Activated T-helper 9 cell treated with anti-CD3 and anti-CD28 coated beads, Interleukin-2, amount 50 U/mL, for 16 hours (primary cell): ENCODE measurements around the gene NEO1.

ENCODE experiments used
- DNase-seq: peaks from one replicate; pipeline ENCODE4 v3.0.0-alpha.2; 2020; ENCODE audit warnings: low read depth

The NEO1 gene

DNA sequence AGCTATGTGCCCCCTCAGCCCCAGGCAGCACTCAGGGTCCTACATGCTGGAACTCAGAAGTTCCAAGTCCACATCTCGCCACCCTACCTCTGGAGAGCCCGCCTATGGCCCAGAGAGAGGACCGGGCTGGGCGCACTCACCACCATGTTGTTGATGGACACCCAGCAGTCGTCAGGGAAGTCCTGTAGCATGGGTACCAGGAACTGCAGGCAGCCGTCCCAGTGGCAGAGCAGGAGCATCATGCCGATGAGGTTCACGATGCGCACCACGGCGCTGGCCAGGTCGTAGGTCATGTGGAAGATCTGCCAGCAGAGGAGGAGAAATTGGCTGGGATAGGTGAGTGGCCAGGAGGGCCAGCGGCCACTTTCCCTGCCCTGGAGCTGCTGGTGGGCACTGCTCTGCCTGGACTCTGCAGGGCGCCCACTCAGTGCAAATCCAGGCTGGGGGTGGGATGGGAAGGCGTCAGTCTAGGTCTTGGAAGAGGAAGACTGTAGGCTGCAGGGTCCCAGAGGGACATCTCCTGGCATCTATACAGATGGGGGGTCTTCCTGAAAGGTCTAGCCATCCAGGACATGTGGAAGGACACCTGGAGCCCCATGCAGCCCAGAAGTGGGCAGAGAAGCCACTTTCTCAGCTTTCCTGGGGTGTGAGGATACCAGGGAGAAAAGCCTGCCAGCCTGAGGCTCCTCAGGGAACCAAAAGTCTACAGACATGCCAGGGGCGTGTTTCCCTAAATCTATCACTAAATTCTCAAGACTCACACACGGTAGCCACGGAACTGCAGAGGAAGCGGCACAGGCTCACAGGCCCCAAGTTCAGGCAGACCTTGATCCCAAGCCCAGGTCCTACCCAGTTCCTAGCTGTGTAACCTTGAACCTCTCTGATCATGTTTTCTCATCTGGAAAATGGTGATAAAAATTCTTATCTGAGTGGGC is 280.0 kb downstream of the NEO1 start:
- DNase-seq, result no peak

DNA sequence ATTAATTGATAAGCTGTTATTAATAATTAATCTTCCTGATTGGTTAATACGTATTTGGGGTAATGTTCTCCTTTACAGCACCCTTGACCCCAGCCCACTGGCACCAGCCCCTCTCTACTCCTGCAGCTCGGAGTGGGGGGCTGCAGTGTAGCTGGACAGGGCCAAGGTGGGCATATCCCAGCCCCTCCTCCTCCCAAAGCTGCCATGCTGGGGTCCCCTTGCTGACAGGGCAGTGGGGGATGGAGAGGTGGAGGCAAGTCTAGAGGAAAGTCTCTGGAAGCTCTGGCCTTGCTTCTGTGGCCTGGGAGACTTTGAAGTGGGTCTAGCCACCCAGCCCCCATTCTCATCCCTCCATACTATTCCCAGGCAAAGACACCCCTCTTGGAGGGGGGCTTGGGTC is 280.7 kb downstream of the NEO1 start:
- DNase-seq, result no peak

DNA sequence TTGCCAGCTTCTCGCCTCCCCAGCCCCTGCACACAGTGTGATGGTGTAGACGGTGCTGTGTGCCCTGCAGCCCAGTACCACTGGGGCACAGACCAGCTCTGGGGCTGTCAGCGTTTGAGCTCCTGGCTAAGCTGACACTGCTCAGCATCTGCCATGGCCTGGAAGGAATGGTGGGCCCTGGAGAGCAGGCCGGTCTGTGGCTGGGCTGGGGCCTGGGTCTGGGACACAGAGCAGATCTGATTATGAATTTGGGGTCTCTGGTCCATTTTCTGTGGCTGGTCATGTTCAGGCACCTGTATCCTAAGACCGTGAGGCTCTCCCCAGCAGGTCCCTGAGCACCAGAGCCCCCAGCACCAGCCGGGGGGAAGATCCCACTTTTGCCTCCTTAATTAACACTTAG is 281.8 kb downstream of the NEO1 start:
- DNase-seq, result no peak

DNA sequence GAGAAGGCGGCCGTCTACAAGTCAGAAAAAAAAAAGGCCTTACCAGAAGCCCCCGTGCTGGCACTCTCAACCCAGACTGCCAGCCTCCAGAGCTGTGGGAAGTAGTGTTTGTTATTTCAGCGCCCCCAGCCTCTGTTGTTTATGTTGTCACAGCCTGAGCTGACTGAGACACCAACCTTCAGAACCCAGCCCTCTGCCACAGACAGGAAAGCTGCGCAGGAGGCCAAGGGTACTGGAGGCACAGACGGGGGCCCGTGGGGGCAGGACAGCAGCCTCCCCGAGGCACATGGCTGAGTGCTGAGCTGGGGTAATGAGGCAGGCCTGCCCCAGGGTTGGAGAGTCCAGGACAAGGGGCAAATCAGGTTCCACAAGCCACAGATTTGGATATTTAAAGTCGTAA is 282.8 kb downstream of the NEO1 start:
- no peak for DNase-seq

DNA sequence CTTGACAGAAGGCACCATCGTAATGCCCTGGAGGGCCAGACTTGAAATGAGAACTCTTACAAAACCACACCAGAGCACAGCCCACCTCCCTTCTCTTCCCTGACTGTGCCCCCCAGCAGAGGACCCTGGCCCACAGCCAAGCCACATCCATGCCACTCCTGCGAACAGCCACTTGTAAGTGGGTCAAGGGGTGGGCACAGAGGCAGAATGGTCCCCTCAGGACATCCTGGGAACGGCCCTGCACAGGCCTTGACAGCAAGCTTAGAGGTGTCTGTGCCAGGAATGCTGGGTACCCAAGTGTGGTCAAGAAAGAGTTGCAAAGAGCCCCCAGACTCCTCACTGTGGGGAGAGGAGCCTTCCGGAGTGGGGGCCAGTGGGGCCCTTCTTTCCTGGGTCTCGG is 283.2 kb downstream of the NEO1 start:
- no peak for DNase-seq

DNA sequence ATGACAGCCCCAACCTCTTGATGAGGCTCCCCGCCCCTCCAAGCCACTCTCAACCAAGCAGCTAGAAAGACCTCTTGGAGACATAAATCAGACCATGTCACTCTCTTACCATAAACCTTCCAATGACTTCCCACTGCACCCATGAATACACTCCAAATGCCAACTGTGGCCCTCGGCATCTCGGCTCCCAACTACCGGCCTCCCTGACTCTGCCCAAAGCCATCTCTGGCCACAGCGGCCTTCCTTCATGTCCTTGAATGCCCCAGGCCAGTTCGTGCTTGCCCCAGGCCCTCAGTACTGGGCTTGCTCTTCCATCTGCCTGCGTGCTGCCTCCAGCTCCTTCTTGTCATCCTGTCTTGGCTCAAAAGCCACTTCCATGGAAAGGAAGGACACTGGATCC is 284.5 kb downstream of the NEO1 start:
- DNase-seq, result no peak

DNA sequence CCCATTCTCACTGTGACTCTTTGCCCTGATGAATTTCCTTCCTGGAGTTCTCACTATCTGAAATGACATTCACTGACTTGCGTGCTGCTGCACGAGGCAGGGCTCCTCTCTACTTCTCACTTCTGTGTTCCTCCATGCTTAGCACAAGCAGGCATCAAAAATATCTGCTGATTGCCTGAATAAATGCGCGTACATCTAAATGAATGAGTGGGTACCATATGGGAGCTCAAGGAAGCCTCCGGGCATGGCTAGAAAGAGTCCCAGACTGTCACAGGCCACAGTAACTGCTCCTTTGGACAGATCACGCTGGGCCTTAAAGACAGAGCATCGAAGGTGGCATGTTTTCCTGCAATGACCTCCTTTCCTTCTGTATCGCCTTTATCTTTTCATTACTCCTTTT is 284.9 kb downstream of the NEO1 start:
- no peak for DNase-seq

DNA sequence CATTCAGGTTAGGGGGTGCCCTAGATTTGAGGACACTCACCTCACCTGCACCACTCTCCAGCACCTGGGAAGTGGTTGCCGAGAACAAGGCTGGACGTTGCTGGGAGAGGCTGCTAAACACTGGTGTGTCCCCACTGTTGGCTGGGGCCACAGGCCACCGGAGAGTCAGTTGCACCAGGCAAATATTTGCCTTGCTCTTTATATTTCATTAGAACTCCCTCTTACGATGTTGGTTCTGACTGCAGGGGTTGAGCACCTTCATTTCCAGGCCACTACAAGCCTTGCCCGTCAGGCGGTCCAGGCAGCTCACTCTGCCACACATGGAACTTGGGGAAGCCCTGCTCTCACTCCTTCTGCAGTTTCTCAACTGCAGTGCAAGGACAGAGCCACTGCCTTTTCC is 285.8 kb downstream of the NEO1 start:
- DNase-seq, result no peak

DNA sequence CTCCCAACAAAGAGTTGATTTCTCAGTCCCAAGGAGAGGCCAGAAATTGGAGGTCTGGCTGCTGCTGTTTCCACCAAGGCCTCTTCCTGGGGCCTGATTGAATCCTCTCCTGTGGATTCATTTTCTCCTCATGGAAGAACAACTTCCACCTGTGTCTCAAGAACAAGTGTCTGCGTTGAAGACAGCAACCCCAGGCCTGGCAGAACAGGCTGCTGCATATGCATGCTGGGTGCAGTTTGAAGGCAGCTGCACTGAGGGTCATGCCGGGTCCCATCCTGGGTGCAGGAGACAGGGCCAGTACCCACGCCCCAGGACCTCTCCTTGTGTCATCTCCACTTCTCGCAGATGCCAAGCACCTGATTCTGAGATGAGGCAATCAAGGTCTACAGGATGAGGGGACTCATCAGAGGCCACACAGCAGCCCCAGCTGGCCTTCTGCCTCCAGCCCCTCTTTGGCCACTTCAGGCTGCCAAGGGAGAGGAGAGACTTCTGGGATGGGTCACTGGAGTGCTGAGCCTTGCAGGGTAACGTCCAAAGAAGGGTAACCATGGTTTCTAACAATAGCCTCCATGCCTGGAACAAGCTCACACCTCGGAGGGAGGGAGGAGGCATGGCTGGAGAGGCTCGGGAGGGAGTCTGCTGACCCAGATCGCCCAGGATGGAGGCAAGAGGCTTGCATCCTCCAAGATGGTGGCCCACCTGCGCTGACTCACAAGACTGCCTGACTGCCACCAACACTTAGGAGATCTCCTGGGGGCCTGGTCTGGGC is 286.5 kb downstream of the NEO1 start:
- DNase-seq, result no peak

DNA sequence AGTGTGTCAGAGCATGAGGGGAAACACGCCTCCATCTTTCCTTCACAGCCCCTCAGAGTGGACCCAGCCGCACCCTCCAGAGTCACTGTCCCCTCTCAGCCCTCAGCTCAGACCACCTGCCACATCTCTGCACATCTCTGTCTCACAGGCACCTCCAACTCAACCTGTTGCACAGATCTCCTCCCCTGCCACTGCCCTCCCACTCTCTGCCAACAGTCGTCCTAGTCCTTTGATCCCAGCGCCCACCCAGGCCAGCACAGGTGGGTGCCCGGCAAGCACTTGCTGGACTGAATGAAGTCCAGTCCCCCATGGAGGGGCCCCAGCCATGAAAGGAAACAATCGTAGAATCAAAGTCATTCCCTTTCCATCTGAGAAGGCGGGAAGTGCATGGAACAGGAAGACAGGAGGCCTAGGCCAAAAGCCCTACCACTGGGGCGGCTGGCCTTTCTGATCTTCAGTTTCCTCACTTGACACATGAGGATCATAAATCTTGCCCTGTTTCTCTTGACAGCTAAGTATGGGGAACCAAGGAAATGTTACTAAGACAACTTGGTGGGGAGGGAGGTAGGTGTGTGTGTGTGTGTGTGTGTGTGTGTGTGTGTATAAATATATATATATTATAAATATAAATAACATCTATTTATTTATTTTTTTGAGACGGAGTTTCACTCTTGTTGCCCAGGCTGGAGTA is 288.4 kb downstream of the NEO1 start:
- DNase-seq, result no peak

DNA sequence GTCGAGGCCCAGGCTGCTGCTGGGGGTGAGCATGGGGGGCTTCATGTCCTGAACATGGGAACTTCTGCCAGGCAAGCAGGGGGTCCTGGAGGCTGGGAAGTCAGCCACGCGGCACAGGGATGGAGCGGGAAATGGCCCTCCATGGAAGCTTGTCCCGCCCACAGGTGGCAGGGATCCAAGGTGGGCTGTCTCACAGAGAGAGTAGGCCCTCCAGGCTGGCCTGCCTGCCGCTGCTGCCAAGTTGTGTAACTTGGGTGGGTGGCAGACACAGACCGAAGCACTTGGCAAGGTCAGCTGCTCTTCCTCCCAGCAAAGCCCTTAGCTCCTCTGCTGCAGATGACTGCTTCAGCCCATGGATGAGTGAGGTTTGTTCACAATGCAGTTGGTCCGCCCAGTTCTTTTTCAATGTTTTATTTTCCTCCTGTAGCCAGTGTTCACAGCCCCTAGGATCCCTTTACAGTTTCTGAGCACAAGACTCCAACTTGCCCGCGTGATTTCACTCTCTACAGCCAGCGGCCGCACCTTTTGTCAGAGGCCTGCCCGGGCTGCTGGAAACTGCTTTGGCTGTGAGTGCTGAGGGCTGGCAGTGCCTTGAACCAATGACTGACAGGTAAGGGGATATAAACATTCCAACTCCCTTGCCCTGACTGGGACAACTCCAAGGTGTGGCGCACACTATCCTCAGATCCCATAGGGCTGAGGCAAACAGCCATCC is 289.8 kb downstream of the NEO1 start:
- no peak for DNase-seq

DNA sequence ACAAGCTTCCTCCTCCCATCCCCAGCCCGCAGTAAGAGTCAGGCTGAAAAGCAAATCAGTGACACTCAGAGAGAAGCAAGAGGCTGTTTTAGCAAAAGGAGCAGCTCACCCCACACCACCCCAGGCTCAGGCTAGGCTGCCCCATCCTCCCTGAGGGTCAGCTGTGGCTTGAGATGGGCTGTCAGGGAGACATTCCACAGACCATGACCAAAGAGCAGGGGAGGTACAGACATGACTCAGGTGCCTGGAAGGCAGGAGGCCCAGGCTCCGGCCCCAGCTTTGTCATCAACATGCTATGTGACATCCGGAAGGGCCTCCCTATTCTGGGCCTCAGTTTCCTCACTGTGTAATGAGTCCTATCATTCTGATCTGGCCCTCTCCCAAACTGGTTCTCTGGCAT is 291.8 kb downstream of the NEO1 start:
- DNase-seq, result no peak

DNA sequence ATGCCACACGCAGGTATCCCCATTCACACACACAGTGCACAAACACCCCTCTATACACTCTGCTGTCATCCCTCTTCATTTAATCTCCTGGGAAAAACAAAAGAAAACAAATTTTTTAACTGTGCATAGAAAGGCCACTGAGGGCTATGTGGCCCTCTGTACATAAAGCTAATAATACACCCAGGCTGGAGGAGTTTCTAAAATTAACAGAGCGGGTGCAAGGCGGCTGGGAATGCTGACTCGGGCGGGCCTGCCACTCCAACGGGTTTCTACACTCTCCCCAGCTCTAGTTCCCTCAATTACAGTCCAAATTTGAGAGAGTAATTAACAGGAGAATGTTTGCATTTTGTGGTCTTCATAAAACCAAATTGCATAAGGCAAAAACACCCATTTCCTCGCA is 293.4 kb downstream of the NEO1 start:
- no peak for DNase-seq

DNA sequence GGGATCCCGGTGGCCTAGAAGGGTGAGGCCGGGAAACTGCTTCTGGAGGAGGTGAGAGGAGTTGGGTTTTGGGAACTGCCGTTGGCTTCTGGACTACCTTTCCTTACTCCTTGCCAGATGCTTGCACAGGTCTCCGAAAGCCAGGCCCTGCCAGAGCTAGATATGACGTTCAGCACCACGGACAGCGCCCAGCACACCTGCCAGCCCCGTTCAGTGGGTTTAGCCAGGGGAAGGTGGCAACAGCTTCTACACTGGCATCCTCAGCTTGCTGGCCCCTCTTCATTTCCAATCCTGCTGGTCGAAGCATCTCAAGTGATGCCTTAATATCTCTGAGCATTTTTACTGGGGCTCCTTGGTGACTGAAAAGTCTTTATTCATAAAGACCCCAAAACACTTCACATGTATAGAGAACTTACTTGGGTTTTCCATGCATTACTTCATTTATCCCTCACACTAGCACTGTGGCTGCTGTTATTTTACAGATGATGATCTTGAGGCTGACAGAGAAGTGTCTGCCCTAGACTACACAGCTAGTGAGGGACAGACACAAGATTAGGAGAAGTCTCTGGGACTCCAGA is 294.6 kb downstream of the NEO1 start:
- peak; percentile 34 for DNase-seq

DNA sequence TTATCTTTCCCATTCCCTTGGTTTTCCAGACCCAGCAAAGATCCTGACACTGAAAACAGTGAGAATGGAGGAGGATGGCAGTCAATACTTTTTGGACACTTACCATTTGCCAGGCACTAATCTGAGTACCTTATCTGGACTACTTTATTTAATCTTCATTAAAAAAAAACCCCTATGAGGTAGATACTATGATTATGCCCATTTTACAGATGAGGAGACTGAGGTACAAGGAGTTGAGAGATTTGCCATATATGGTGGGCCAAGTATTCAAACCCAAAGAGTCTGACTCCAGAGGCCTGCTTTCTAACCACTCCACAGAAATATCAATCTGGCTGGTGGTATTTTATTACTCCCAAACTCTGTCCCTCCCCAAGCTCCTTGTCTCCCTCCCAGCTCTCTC is 296.9 kb downstream of the NEO1 start:
- no peak for DNase-seq

DNA sequence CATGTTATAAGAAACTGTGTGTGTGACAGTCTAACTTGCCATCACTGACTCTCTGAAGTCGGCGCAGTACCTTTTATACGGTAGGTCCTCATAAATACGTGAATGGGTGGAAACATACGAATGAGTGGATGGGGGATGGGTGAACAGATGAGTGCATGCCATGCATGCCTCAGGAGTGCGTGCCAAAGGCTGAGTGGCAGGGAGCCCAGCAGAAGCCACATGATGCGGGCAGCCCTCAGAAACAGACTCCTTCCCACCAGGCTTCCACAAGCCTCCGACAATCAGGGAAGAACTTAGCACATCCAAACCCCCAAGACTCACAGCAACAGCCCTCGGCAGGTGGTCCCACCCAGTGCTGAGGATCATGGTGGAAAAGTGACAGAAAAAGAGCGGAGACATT is 299.8 kb downstream of the NEO1 start:
- no peak for DNase-seq

DNA sequence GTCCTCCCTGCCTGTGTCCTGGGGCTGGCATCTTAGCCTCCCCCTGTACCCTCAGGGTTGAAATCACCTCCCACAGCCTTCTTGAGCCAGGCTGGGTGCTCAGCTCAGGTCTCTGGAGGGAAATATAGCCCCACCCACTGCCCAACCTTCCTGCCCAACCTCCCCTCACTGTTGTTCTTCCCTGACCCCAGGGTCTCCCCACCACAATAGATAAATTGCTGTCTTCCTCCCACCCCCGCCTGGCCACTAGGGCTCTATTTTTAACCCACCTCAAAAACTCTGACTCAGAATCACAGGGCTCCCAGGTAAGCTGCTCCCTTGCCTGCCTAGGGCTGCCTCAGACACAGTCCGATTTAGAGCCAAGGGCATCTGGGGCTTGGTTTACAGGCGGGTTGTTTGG is 301.5 kb downstream of the NEO1 start:
- no peak for DNase-seq

DNA sequence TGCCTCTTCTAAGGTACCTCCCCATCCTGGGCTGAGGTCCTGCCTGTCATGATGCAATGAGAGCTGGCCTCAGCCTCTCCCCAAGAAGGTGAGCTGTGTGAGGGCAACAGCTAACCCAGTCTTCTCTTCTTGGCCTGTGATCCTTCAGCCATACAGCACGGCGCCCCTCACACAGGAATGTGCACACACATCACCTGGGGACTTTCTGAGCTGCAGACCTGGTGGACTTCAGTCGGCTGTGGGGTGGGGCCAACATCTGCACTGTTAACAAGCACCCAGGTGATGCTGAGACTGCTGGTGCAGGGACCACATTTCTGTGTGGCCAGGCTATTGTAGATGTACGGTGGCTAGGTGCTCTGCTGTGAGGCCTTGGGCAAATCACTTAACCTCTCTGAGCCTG is 302.0 kb downstream of the NEO1 start:
- no peak for DNase-seq
